ENCODE measurements around the gene MISP.

The MISP gene

DNA sequence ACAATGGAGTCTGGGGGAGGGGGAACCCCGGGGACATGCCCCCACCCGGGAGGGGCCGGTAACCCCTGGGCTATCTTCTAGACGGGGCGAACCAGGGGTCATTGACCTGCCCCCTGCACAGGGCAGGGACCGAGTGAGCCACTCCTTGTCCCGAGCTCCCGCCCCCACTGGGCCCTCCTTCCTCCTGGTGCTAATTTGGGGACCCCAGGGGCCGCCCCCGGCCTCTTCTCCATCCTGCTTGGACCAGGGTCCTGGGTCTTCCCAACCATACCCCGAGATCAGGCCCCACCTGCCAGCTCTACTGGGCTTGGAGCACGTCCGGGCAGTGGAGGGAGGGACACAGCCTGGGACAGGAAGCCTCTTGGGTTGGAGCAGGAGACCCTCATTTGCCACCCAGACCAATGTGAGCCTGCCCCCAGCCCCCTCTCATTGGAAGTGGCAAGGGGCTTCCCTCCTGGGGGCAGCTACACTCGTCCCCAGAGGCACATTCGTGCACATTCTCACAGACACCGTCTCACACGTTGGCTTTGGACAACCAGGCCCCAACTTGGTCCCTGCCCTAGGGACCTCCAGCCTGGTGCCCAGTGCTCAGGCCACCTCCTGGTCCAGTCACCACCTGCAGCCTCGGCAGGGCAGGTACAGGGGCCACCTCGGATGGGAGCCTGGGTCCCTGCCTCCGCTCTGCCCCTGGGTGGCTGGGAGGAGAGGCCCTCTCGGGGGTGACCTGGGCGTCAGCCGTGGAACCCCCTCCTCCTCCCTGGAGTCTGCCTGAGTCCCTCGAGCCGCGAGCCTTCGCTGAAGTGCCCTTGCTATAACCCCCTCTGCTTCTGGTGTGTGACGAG lies 3.3 kb upstream of the MISP start:
- DNase-seq = no peak

GRCh38 chr19:748274-748598 lies 2.7 kb upstream of the MISP start:
- no peak for DNase-seq

GRCh38 chr19:749811-750210 lies 1.1 kb upstream of the MISP start:
- no peak for DNase-seq

- DNase-seq = no peak
Measured at GRCh38 chr19:751501-752341, 809 bp downstream of the MISP start.

- DNase-seq = no peak
Measured at GRCh38 chr19:752652-753517, 2.0 kb downstream of the MISP start.

DNA sequence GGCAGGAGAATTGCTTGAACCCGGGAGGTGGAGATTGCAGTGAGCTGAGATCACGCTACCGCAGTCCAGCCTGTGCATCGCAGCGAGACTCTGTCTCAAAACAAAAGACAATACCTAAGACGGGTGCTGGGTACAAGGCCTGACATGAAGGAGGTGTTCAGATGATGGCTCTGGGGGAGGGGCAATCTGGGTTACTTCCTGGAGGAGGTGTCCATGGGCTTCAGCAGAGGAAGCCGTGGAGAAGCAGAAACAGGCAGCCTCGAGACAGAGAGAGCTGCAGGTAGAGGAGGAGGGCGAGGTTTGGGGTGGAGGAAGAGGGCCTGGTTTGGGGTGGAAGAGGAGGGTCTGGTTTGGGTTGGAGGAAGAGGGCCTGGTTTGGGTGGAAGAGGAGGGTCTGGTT lies 3.6 kb downstream of the MISP start:
- no peak for DNase-seq

DNA sequence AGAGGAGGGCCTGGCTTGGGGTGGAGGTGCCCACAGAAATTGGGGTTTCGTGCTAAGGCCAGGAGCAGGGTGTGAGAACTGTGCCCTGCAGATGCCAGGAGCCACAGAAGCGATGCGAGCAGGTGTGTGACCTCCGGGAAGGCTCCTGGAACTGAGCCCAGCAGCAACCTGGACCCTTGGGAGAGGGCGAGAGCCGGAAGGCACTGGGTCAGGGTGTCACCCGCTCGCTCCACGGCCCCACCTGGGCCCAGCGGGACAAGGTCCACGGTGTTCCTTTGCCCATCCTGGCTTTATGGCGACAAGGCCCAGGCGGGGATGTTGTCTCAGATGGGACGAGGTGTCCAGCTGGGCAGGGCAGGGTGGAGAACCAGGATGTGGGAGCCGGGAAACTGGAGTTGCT lies 4.2 kb downstream of the MISP start:
- no peak for DNase-seq

GRCh38 chr19:756236-756635 lies 5.3 kb downstream of the MISP start:
- DNase-seq = peak; percentile 65

DNA sequence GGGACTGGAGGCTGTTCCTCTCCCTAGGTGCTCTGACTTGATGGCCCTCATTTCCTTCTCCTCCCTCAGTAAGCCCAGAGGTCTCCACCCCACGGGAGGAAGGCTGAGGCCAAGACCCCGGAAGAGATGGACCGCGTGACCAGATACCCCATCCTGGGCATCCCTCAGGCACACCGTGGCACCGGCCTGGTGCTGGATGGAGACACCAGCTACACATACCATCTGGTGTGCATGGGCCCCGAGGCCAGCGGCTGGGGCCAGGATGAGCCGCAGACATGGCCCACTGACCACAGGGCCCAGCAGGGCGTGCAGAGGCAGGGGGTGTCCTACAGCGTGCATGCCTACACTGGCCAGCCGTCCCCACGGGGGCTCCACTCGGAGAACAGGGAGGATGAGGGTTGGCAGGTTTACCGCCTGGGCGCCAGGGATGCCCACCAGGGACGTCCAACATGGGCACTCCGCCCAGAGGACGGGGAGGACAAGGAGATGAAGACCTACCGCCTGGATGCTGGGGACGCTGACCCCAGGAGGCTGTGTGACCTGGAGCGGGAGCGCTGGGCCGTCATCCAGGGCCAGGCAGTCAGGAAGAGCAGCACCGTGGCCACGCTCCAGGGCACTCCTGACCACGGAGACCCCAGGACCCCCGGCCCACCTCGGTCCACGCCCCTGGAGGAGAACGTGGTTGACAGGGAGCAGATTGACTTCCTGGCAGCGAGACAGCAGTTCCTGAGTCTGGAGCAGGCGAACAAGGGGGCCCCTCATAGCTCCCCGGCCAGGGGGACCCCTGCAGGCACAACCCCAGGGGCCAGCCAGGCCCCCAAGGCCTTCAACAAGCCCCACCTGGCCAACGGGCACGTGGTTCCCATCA lies 6.1 kb downstream of the MISP start:
- DNase-seq = no peak

DNA sequence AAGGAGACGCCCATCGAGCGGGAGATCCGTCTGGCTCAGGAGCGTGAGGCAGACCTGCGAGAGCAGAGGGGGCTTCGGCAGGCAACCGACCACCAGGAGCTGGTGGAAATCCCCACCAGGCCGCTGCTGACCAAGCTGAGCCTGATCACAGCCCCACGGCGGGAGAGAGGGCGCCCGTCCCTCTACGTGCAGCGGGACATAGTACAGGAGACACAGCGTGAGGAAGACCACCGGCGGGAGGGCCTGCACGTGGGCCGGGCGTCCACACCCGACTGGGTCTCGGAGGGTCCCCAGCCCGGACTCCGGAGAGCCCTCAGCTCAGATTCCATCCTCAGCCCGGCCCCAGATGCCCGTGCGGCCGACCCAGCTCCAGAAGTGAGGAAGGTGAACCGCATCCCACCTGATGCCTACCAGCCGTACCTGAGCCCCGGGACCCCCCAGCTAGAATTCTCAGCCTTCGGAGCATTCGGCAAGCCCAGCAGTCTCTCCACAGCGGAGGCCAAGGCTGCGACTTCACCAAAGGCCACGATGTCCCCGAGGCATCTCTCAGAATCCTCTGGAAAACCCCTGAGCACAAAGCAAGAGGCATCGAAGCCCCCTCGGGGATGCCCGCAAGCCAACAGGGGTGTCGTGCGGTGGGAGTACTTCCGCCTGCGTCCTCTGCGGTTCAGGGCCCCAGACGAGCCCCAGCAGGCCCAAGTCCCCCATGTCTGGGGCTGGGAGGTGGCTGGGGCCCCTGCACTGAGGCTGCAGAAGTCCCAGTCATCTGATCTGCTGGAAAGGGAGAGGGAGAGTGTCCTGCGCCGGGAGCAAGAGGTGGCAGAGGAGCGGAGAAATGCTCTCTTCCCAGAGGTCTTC lies 7.1 kb downstream of the MISP start:
- no peak for DNase-seq

- DNase-seq = no peak
Measured at GRCh38 chr19:763181-763580, 12.3 kb downstream of the MISP start.

- no peak for DNase-seq
Measured at GRCh38 chr19:763869-764268, 13.0 kb downstream of the MISP start.

DNA sequence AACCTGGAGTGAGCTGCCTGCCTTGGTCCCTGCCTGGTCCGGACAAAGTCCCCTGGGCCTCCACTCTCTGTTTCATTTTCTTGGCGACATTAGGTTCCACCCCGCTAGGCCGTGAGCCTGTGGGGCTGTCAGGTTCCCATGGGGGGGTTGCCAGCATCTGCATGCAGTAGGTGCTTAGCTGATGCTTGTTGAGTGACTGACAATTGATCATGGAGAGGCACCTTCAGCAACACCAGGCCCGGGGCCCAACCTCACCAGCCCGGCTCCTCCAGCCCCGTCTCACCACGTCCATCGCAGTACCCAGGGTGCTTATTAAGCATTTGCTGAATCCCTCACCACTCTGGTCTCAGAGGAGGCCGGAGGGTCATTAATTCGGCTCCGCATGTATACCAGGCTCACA lies 13.4 kb downstream of the MISP start:
- DNase-seq = no peak

- DNase-seq = no peak
Measured at GRCh38 chr19:765179-765738, 14.3 kb downstream of the MISP start.

DNA sequence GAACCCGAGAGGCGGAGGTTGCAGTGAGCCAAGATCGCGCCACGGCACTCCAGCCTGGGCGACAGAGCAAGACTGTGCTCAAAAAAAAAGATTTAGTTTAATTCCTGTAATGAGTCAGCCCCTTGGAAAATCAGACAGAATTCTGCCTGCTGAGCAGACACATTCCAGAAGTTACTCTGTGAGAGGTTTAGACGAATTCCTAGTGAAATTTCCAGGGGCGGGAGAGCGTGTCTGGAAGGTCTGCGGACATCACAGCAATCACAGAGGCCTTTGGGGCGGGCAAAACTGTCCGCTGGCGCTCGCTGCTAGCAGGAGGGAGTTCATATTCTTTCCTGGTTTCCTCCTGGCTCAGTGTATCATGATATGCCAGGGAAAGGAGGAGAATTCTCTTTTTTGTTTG lies 17.5 kb downstream of the MISP start:
- DNase-seq = no peak

- no peak for DNase-seq
Measured at GRCh38 chr19:769616-770015, 18.7 kb downstream of the MISP start.

- DNase-seq = peak; percentile 53
Measured at GRCh38 chr19:771332-771785, 20.4 kb downstream of the MISP start.

GRCh38 chr19:772063-772462 lies 21.2 kb downstream of the MISP start:
- no peak for DNase-seq

DNA sequence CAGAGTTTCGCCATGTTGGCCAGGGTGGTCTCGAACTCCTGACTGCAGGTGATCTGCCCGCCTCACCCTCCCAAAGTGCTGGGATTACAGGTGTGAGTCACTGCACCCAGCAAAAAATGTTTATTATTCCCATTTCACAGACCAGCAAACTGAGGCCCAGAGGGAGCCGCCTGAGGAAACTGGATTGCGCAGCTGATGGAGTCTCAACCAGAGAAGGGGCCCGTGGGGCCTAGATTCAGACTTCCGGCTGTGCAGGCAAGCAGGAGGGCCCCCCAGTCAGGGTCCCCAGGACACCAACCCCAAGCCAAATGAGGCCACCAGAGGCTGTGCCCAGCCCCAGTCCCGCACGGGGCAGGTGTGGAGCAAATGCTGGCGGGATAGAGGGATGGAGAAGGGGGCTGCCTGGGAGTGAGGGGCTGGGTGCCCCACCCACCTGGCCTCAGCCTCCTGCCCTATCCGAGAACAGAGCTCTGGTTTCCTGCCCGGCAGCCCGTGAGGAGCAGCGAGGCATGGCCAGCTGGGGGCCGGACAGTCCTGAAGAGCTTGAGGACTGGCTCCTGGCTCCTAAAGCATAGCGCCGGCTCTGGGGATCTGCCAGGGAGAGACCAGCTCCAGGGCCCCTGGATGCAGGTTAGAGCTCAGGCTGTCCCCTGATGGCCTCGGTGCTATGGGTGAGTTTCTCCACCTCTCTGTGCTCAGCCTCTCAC lies 22.0 kb downstream of the MISP start:
- DNase-seq = no peak

- no peak for DNase-seq
Measured at GRCh38 chr19:776549-776948, 25.6 kb downstream of the MISP start.

All from activated CD4-positive, alpha-beta T cell treated with anti-CD3 and anti-CD28 coated beads for 48 hours (primary cell).